ENCODE measurements around the gene ABCA4.
A peak's percentile ranks its signal among the peaks of the same experiment; 100 is the strongest.

The ABCA4 gene

DNA sequence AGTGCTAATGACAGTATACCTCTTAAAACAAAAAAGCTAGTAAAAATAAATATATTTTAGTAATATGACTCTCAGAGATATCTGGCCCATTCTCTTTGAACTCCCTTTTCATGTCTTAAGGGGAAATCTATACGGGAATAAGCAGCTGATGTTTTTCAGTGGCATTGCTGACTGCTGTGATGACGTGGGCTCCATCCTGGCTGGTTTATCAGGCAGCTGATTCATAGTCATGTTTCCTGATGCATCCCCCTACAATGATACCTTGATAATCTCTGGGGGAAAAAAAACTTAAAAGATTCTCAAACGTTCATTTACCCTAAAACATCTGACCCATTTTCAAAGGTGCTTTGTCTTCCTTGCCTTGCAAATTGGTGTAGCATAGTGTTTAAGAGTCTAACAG, 53.8 kb downstream of the ABCA4 start:
- TF ChIP-seq POLR2A (IDR thresholded peaks at IDR 0.05; ENCODE audit: low read depth, low read length) (no peak), POLR2AphosphoS5 (IDR thresholded peaks at IDR 0.05; ENCODE audit: low read depth, low read length) (no peak), POU2F2 (IDR thresholded peaks at IDR 0.05; ENCODE audit: low read depth, low read length) (no peak), PAX5 (IDR thresholded peaks at IDR 0.05; ENCODE audit: insufficient read depth, low read length, severe bottlenecking) (no peak), TAF1 (IDR thresholded peaks at IDR 0.05; ENCODE audit: low read depth, low read length) (no peak), SPI1 (IDR thresholded peaks at IDR 0.05; ENCODE audit: low read depth, low read length) (no peak)
- DNase-seq (ENCODE audit: insufficient read length, low spot score) = no peak
- FAIRE-seq = no peak

DNA sequence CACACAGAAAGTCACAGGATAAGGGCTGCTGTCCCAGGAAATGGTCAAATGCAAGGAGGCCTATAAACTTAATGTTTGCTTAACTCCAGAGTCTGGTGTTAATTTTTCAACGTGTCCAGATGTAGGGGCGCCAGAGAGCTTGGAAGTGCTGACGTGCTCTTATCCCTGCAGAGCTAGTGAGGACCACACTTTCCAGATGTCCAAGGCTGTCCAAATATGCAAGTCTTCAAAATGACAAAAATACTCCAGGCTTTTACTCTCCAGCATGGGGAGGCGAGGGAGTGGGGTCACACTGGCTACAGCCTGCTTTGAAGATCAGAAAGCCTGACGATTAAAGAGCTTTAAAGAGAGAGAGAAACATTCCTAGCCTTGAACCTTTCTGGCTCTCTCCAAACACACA, 57.6 kb downstream of the ABCA4 start:
- FAIRE-seq (no peak), DNase-seq (ENCODE audit: insufficient read length, low spot score) (no peak)

DNA sequence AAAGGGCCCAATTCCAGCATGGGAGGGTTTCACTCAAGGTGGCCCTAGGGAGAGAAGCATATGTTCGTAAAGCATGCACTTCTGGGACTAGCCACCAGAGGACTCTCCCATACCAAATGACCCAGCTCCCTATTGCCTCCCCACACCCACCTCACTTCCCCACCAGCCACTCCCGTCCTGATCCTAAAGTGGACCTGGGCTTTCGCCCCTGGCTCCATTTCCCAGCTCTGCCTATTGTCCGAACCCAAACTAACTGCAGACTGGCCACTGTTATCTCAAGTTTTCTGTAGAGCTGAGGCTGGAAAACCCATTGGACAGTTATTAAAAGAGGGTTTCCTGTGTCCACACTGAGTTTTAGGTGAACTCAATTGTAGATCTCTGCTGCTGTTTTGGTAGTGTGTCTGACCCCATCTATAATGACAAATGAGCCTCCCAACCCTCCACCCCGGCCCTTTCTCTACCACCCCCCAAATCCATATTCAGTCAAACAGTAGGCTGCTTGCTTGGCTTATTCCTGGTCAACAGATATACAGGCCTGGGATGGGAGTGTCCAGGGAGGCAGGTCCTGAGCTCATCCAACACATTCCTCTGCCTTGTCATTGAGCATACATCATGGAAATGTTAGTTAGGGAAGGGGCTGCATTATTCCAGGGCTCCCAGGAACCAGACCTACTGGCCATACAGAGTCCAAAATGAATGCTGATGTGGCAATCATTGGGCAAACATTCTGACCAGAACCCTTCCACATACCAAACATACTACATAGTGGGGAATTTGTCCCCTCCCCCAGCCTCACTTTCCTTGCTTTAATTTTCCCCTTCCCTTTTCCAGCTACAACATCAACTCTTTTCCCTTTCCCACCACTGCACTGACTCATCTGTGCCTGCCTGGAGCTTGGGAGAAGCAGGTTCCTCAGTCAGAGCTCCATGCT, 59.2 kb downstream of the ABCA4 start:
- DNase-seq (ENCODE audit: insufficient read length, low spot score) (peak; percentile 42), FAIRE-seq (no peak)
- TF ChIP-seq POU2F2 (IDR thresholded peaks at IDR 0.05; ENCODE audit: low read depth, low read length) (0 out of 2 replicates have a peak, but pooled peaks have one; percentile 24), TAF1 (IDR thresholded peaks at IDR 0.05; ENCODE audit: low read depth, low read length) (no peak), POLR2A (IDR thresholded peaks at IDR 0.05; ENCODE audit: low read depth, low read length) (no peak), SPI1 (IDR thresholded peaks at IDR 0.05; ENCODE audit: low read depth, low read length) (peak; percentile 53), POLR2AphosphoS5 (IDR thresholded peaks at IDR 0.05; ENCODE audit: low read depth, low read length) (no peak), PAX5 (IDR thresholded peaks at IDR 0.05; ENCODE audit: insufficient read depth, low read length, severe bottlenecking) (no peak)

More for the DNA sequence above, 57.6 kb downstream of the ABCA4 start:
- no peak for TF ChIP-seq POU2F2 (IDR thresholded peaks at IDR 0.05; ENCODE audit: low read depth, low read length)
- TF ChIP-seq POLR2A (IDR thresholded peaks at IDR 0.05; ENCODE audit: low read depth, low read length) = no peak
- no peak for TF ChIP-seq PAX5 (IDR thresholded peaks at IDR 0.05; ENCODE audit: insufficient read depth, low read length, severe bottlenecking)
- TF ChIP-seq SPI1 (IDR thresholded peaks at IDR 0.05; ENCODE audit: low read depth, low read length) = no peak

DNA sequence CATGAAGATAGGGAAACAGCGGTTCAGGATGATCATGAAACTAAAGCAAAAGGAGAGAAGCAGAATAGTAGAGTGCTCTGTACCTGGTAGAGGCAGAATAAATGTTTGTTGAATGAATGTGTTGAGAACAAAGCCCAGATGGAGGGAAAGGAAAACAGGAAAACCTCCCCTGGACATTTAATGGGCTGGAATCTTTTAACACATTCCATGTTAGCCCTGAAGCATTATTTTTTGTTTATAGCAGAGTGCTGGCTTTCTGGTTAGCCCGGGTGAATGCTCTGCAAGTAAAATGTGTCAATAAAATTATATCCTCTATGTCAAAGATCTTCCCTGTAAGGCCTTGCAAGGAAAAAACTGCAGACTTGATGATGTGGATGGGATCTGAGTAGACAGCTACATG, 60.2 kb downstream of the ABCA4 start:
- no peak for FAIRE-seq
- TF ChIP-seq TAF1 (IDR thresholded peaks at IDR 0.05; ENCODE audit: low read depth, low read length) (no peak), POU2F2 (IDR thresholded peaks at IDR 0.05; ENCODE audit: low read depth, low read length) (no peak), POLR2A (IDR thresholded peaks at IDR 0.05; ENCODE audit: low read depth, low read length) (no peak), SPI1 (IDR thresholded peaks at IDR 0.05; ENCODE audit: low read depth, low read length) (no peak), PAX5 (IDR thresholded peaks at IDR 0.05; ENCODE audit: insufficient read depth, low read length, severe bottlenecking) (no peak), POLR2AphosphoS5 (IDR thresholded peaks at IDR 0.05; ENCODE audit: low read depth, low read length) (no peak)
- DNase-seq (ENCODE audit: insufficient read length, low spot score) = no peak

DNA sequence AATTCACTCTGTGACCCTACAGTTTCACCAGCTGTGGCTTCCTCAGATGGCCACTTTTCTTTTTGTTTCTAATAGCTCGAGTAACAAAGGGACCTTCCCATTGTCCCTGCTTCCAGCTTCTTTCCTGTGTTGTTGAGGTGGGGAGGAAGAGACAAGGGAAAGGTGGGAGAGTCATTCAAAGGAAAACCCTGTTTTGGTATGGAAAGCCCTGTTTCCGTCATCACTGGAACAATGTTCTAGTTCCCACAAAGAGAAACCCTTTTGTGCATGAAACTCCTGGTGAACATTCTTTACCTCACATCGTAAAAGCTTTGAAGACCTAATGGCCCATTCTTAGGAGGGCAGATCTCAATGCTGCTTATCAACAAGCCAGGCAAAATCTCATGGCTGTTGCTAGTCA, 62.2 kb downstream of the ABCA4 start:
- TF ChIP-seq POU2F2 (IDR thresholded peaks at IDR 0.05; ENCODE audit: low read depth, low read length) (no peak), TAF1 (IDR thresholded peaks at IDR 0.05; ENCODE audit: low read depth, low read length) (no peak), SPI1 (IDR thresholded peaks at IDR 0.05; ENCODE audit: low read depth, low read length) (no peak), PAX5 (IDR thresholded peaks at IDR 0.05; ENCODE audit: insufficient read depth, low read length, severe bottlenecking) (no peak), POLR2AphosphoS5 (IDR thresholded peaks at IDR 0.05; ENCODE audit: low read depth, low read length) (no peak)
- DNase-seq (ENCODE audit: insufficient read length, low spot score) = no peak
- no peak for FAIRE-seq

DNA sequence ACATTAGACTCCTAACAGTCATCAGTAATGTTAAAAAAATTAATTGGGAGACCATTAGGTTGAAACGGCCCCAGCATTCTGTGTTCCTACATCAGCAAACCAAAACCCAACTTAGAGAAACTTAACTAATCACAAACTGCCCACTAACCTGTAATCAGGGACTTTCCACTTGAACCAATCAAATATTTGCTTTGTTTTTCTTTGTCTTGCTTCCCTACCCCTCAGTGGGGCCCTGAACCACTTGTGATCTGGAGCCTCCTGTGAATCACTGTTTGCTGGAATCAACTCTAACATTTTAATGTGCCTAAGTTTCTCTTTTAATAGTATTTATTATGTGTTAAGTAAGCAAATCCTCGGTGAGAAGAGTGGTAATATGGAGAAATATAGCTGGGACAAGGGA, 64.0 kb downstream of the ABCA4 start:
- TF ChIP-seq POU2F2 (IDR thresholded peaks at IDR 0.05; ENCODE audit: low read depth, low read length) (no peak), POLR2AphosphoS5 (IDR thresholded peaks at IDR 0.05; ENCODE audit: low read depth, low read length) (no peak), PAX5 (IDR thresholded peaks at IDR 0.05; ENCODE audit: insufficient read depth, low read length, severe bottlenecking) (no peak), TAF1 (IDR thresholded peaks at IDR 0.05; ENCODE audit: low read depth, low read length) (no peak), POLR2A (IDR thresholded peaks at IDR 0.05; ENCODE audit: low read depth, low read length) (no peak), SPI1 (IDR thresholded peaks at IDR 0.05; ENCODE audit: low read depth, low read length) (no peak)
- DNase-seq (ENCODE audit: insufficient read length, low spot score) = no peak
- no peak for FAIRE-seq

DNA sequence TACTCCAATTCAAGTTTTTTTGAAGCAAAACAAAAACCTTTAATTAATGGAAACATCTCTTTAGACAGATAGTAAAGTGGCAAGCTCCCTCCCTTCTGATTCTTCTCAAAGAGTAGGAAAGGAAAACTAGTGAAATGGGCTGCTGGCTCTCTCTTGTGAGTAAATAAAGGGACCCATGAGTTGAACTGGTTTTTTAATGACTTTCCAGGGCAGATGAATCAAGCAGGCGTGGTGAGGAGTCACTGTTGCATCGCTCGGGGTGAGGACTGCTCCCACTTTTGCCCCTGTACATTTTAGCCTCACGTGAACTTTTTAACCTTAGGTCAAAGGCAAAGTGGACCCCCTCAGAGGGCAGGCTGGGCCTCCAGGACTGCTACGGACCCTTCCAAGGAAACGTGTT, 64.8 kb downstream of the ABCA4 start:
- DNase-seq (ENCODE audit: insufficient read length, low spot score) (no peak), FAIRE-seq (no peak)
- TF ChIP-seq POLR2AphosphoS5 (IDR thresholded peaks at IDR 0.05; ENCODE audit: low read depth, low read length) = no peak
- TF ChIP-seq POU2F2 (IDR thresholded peaks at IDR 0.05; ENCODE audit: low read depth, low read length) = no peak
- no peak for TF ChIP-seq POLR2A (IDR thresholded peaks at IDR 0.05; ENCODE audit: low read depth, low read length)
- TF ChIP-seq PAX5 (IDR thresholded peaks at IDR 0.05; ENCODE audit: insufficient read depth, low read length, severe bottlenecking) = no peak
- no peak for TF ChIP-seq SPI1 (IDR thresholded peaks at IDR 0.05; ENCODE audit: low read depth, low read length)
- TF ChIP-seq TAF1 (IDR thresholded peaks at IDR 0.05; ENCODE audit: low read depth, low read length) = no peak

DNA sequence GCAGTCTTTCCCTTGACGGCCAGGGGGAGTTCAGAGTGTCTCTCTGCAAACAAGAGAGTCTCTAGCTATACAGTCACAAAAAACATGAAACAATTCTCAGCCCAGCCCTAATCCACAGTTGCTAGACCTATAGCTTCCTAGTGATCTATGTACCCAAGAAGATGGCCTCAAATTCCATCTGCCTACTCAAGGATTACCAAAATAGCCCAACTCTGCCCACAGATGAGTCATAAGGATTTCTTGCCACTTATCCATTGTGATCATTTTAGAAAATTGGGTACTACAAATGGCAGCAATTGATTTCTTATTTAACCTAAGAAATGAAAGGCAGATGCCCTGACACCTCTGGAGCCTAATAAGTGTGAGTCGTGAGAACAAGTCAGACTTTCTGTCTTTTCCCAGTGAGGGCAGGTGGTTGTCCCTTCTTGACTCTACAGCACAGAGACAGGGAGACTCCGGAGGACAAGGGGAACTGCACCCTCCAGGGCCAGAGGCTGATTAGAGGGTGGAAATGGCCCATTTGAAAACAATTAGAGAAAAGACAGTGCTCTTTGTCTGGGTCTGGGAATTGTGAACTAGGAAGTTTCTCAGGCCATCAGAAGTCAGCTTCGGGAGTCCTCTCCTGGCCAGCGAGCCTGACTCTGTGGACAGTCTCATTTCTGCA, 65.4 kb downstream of the ABCA4 start:
- FAIRE-seq = no peak
- no peak for DNase-seq (ENCODE audit: insufficient read length, low spot score)
- no peak for TF ChIP-seq POU2F2 (IDR thresholded peaks at IDR 0.05; ENCODE audit: low read depth, low read length)
- no peak for TF ChIP-seq POLR2A (IDR thresholded peaks at IDR 0.05; ENCODE audit: low read depth, low read length)
- TF ChIP-seq SPI1 (IDR thresholded peaks at IDR 0.05; ENCODE audit: low read depth, low read length) = no peak
- TF ChIP-seq PAX5 (IDR thresholded peaks at IDR 0.05; ENCODE audit: insufficient read depth, low read length, severe bottlenecking) = no peak
- no peak for TF ChIP-seq TAF1 (IDR thresholded peaks at IDR 0.05; ENCODE audit: low read depth, low read length)
- no peak for TF ChIP-seq POLR2AphosphoS5 (IDR thresholded peaks at IDR 0.05; ENCODE audit: low read depth, low read length)

DNA sequence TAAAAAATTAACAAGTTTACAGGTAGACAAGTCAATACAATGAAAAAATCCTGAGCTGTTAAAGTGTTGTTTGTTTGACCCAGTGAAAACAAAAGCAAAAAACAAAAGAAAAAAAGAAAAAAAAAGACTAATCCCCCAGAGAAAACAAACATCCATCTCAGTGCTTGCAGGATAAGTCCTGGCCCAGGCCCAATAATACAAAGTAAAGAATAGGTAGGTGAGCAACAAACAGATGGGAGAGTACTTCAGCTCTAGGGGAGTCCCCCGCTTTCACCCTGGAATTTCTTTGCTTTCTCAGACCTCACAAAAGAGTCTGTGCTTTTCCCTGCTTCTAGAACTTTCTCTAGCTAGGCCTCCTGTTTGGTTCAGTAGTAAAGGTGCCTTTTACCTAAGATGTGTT, 70.3 kb downstream of the ABCA4 start:
- no peak for FAIRE-seq
- no peak for TF ChIP-seq SPI1 (IDR thresholded peaks at IDR 0.05; ENCODE audit: low read depth, low read length)
- TF ChIP-seq PAX5 (IDR thresholded peaks at IDR 0.05; ENCODE audit: insufficient read depth, low read length, severe bottlenecking) = no peak
- no peak for TF ChIP-seq POLR2A (IDR thresholded peaks at IDR 0.05; ENCODE audit: low read depth, low read length)
- no peak for TF ChIP-seq POU2F2 (IDR thresholded peaks at IDR 0.05; ENCODE audit: low read depth, low read length)
- no peak for TF ChIP-seq POLR2AphosphoS5 (IDR thresholded peaks at IDR 0.05; ENCODE audit: low read depth, low read length)
- TF ChIP-seq TAF1 (IDR thresholded peaks at IDR 0.05; ENCODE audit: low read depth, low read length) = no peak
- DNase-seq (ENCODE audit: insufficient read length, low spot score) = no peak

Data from GM12891 (cell line).